PFSK-1 (cell line): ENCODE measurements around the gene CDK15.

Experiments used
- REST ChIP-seq, 2 experiments: IDR thresholded peaks; 2 replicates each; pipeline versions ENCODE4 v1.6.1 to v1.8.0; 2011 to 2012; ENCODE audit warnings: low read depth in 2 of 2, low read length in 2 of 2, control low read depth in 1 of 2, inconsistent platforms in 1 of 2, mild to moderate bottlenecking in 1 of 2, moderate library complexity in 1 of 2; ENCODE audit not compliant: insufficient read depth in 1 of 2
- TAF1 ChIP-seq: IDR thresholded peaks from 2 replicates; pipeline ENCODE4 v1.6.1; 2012; ENCODE audit warnings: low read length, control low read depth, borderline replicate concordance; ENCODE audit not compliant: insufficient read depth

- TF ChIP-seq REST (IDR thresholded peaks at IDR 0.05; ENCODE audit: insufficient read depth in 1 of 2, low read depth in 2 of 2, low read length in 2 of 2) (no peak), TAF1 (no peak)
Measured at GRCh38 chr2:201761101-201761500, 45.2 kb upstream of the CDK15 start.
